SK-N-SH (cell line): Measurements from ENCODE around the gene CD24. TPM values are rescaled to one million over a fixed set of nuclear protein-coding genes. Genes with fewer than 3 reads are reported as not detected.

ENCODE experiments used
- CTCF ChIA-PET: fragments of 300-600, 350-600 bp; formaldehyde crosslinking; extraction: SDS; loops from one replicate; lab custom pipeline; 2021; lab: Yijun Ruan, JAX
- POLR2A ChIA-PET: fragments of 350-600 bp; sonication (Branson Sonifier 250); formaldehyde crosslinking; extraction: SDS; loops from one replicate; lab custom pipeline; 2020; ENCODE audit warnings: antibody characterized with exemption, inconsistent platforms; lab: Yijun Ruan, JAX
- DNase-seq: peaks from one replicate; pipeline ENCODE4 v3.0.0; 2012
- H2AFZ ChIP-seq: fragments of 200-600 bp; sonication (generic); 2 replicates; pipeline ENCODE4 v1.8.1; 2016; ENCODE audit warnings: antibody characterized with exemption, mild to moderate bottlenecking, low read depth
- H3F3A ChIP-seq: fragments of 200-600 bp; sonication (generic); replicated peaks from 2 replicates; pipeline ENCODE3; 2016; ENCODE audit warnings: antibody characterized with exemption, mild to moderate bottlenecking; ENCODE audit not compliant: insufficient read depth
- H3K27ac ChIP-seq, 2 experiments: fragments of 200-500 bp in 1 of 2; fragments of 200-600 bp in 1 of 2; sonication (Bioruptor generic) in 1 of 2; sonication (generic), shearing (Covaris generic) in 1 of 2; 2 replicates each; pipeline versions ENCODE4 v1.5.1 to v1.6.1; 2014 to 2016; ENCODE audit warnings: low read depth in 2 of 2, inconsistent platforms in 1 of 2, low read length in 1 of 2, mild to moderate bottlenecking in 1 of 2, mixed read lengths in 1 of 2
- H3K27me3 ChIP-seq: fragments of 200-600 bp; sonication (generic), shearing (Covaris generic); 2 replicates; pipeline ENCODE4 v1.6.1; 2016; ENCODE audit warnings: mixed run types; ENCODE audit not compliant: insufficient read depth
- H3K36me3 ChIP-seq, 2 experiments: fragments of 200-500 bp in 1 of 2; fragments of 200-600 bp in 1 of 2; sonication (Bioruptor generic) in 1 of 2; sonication (generic) in 1 of 2; replicated peaks in 1 of 2; 2 replicates each; pipeline versions ENCODE3 to v1.5.1; 2014 to 2016; ENCODE audit warnings: low read length in 1 of 2, mild to moderate bottlenecking in 1 of 2; ENCODE audit not compliant: insufficient read depth in 2 of 2, control insufficient read depth in 1 of 2
- H3K4me1 ChIP-seq, 2 experiments: fragments of 200-500 bp in 1 of 2; fragments of 200-600 bp in 1 of 2; sonication (Bioruptor generic) in 1 of 2; sonication (generic), shearing (Covaris generic) in 1 of 2; 2 replicates each; pipeline versions ENCODE4 v1.5.1 to v1.6.1; 2014 to 2016; ENCODE audit warnings: low read depth in 1 of 2, low read length in 1 of 2, mixed run types in 1 of 2; ENCODE audit not compliant: insufficient read depth in 2 of 2, control insufficient read depth in 1 of 2
- H3K4me2 ChIP-seq: fragments of 200-600 bp; sonication (generic), shearing (Covaris generic); 2 replicates; pipeline ENCODE4 v1.6.1; 2017; ENCODE audit warnings: mixed run types
- H3K4me3 ChIP-seq, 2 experiments: fragments of 200-500 bp in 1 of 2; fragments of 200-600 bp in 1 of 2; sonication (Bioruptor generic) in 1 of 2; sonication (generic), shearing (Covaris generic) in 1 of 2; 2 replicates each; pipeline versions ENCODE4 v1.5.1 to v1.8.1; 2014 to 2016; ENCODE audit warnings: low read depth in 2 of 2, inconsistent platforms in 1 of 2, low read length in 1 of 2, mild to moderate bottlenecking in 1 of 2, mixed read lengths in 1 of 2, moderate library complexity in 1 of 2
- H3K79me2 ChIP-seq: fragments of 200-600 bp; sonication (generic); 2 replicates; pipeline ENCODE4 v1.8.1; 2017; ENCODE audit warnings: mild to moderate bottlenecking; ENCODE audit not compliant: insufficient read depth
- H3K9ac ChIP-seq: fragments of 200-600 bp; sonication (generic); 2 replicates; pipeline ENCODE4 v1.6.1; 2017; ENCODE audit warnings: mixed run types
- H3K9me2 ChIP-seq: fragments of 200-600 bp; sonication (generic); 2 replicates; pipeline ENCODE4 v1.6.1; 2017; ENCODE audit warnings: mixed run types
- H3K9me3 ChIP-seq: fragments of 200-600 bp; sonication (generic); 2 replicates; pipeline ENCODE4 v1.6.1; 2017; ENCODE audit warnings: mixed run types, mild to moderate bottlenecking, moderate library complexity
- H4K20me1 ChIP-seq: fragments of 200-600 bp; sonication (generic); 2 replicates; pipeline ENCODE4 v1.6.1; 2017; ENCODE audit warnings: mild to moderate bottlenecking, mixed run types; ENCODE audit not compliant: insufficient read depth
- CHD2 ChIP-seq: fragments of 150-350 bp; IDR thresholded peaks from 2 replicates; pipeline ENCODE4 v1.6.1; 2018; ENCODE audit warnings: low read length; ENCODE audit not compliant: partially characterized antibody
- ELF1 ChIP-seq: IDR thresholded peaks from 2 replicates; pipeline ENCODE4 v1.4.0; 2012
- EZH2phosphoT487 ChIP-seq: fragments of 200-600 bp; sonication (generic); IDR thresholded peaks from 2 replicates; pipeline ENCODE4 v1.6.1; 2017; ENCODE audit warnings: low read depth, mixed run types, mild to moderate bottlenecking, antibody characterized with exemption, moderate library complexity, borderline replicate concordance
- FOXJ3 ChIP-seq: sonication (generic); formaldehyde crosslinking; IDR thresholded peaks from 2 replicates; pipeline ENCODE4 v1.5.1; 2020; ENCODE audit warnings: mild to moderate bottlenecking, missing genetic modification reagents
- FOXM1 ChIP-seq: IDR thresholded peaks from 2 replicates; pipeline ENCODE4 v1.4.0; 2012; ENCODE audit warnings: low read depth, mild to moderate bottlenecking
- GATA2 ChIP-seq: sonication (generic); formaldehyde crosslinking; IDR thresholded peaks from 2 replicates; pipeline ENCODE4 v1.5.0; 2020; ENCODE audit warnings: mild to moderate bottlenecking, missing genetic modification reagents
- RFX5 ChIP-seq: IDR thresholded peaks from 2 replicates; pipeline ENCODE4 v1.6.1; 2012; ENCODE audit warnings: mild to moderate bottlenecking, improper control_type of control experiment, low read length
- TCF12 ChIP-seq: IDR thresholded peaks from 2 replicates; pipeline ENCODE4 v1.4.0; 2012
- TEAD4 ChIP-seq: IDR thresholded peaks from 2 replicates; pipeline ENCODE4 v1.4.0; 2012; ENCODE audit warnings: mild to moderate bottlenecking, borderline replicate concordance; ENCODE audit not compliant: insufficient read depth
- YY1 ChIP-seq: IDR thresholded peaks from 2 replicates; pipeline ENCODE4 v1.4.0; 2012; ENCODE audit warnings: low read depth, mild to moderate bottlenecking
- WGBS: methylation state at CpG from one replicate; pipeline ENCODE4 v1.1.6; 2017; ENCODE audit warnings: low lambda C conversion rate; 5-methylcytosine and 5-hydroxymethylcytosine counted together
- polyA plus RNA-seq, 3 experiments: library from polyadenylated mRNA; depleted of rRNA; stranded (reverse); fragments of >200 nt; gene quantifications; 2 replicates each; pipeline ENCODE4 v1.2.3, GENCODE V29; 2012
- TF ChIP-seq, protein P1 (sequence below): IDR thresholded peaks from 2 replicates; pipeline ENCODE4 v1.4.0; 2012; ENCODE audit warnings: low read depth, borderline replicate concordance
- TF ChIP-seq, protein P2 (sequence below): fragments of 200-600 bp; sonication (generic); IDR thresholded peaks from 2 replicates; pipeline ENCODE4 v1.6.1; 2017; ENCODE audit warnings: antibody characterized with exemption, mild to moderate bottlenecking, moderate library complexity
- TF ChIP-seq, protein P3 (sequence below): IDR thresholded peaks from 2 replicates; pipeline ENCODE4 v1.6.1; 2012; ENCODE audit warnings: mild to moderate bottlenecking, low read depth, low read length, moderate library complexity
- TF ChIP-seq, protein P4 (sequence below): IDR thresholded peaks from 2 replicates; pipeline ENCODE4; 2012
- TF ChIP-seq, protein P5 (sequence below): IDR thresholded peaks from 2 replicates; pipeline ENCODE4 v1.4.0; 2012; ENCODE audit warnings: low read depth

CD24 gene
- polyA plus RNA-seq, 1 of the 3 experiments (the other 2 are of a cell fraction) = 1.9 TPM

DNA sequence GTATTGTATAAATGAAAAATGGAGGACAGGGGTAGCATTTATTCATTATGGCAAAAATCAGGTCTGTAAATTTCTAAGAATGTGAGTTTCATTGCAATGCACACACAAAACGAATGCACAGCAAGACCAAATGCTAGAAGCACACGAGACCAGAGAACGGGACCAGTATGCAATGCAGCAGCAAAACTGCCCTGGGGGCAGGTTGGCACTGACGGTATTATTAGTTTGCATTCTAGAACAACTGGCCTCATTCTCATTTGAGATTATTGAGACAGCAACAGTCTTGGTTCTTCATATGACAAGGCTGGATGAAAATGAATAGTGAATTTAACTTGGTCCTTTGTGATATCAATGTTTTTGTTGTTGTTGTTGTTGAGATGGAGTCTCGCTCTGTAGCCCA is 44.5 kb upstream of the CD24 start:
- no peaks in the 10 kb centered on the region for H3K27me3 ChIP-seq
- no peak overlapping the region for H3K9ac ChIP-seq
- H3K9me2 ChIP-seq = no peaks in the 10 kb centered on the region
- no peak overlapping the region for H3K4me2 ChIP-seq
- H3K36me3 ChIP-seq = no peaks in the 10 kb centered on the region
- H2AFZ ChIP-seq = no peak overlapping the region
- no peaks in the 10 kb centered on the region for H3K79me2 ChIP-seq
- no peaks in the 10 kb centered on the region for H3K9me3 ChIP-seq
- POLR2A ChIA-PET = no interaction called here
- no peak overlapping the region for H3K27ac ChIP-seq
- TF ChIP-seq YY1 = no peak
- TF ChIP-seq, protein P1, sequence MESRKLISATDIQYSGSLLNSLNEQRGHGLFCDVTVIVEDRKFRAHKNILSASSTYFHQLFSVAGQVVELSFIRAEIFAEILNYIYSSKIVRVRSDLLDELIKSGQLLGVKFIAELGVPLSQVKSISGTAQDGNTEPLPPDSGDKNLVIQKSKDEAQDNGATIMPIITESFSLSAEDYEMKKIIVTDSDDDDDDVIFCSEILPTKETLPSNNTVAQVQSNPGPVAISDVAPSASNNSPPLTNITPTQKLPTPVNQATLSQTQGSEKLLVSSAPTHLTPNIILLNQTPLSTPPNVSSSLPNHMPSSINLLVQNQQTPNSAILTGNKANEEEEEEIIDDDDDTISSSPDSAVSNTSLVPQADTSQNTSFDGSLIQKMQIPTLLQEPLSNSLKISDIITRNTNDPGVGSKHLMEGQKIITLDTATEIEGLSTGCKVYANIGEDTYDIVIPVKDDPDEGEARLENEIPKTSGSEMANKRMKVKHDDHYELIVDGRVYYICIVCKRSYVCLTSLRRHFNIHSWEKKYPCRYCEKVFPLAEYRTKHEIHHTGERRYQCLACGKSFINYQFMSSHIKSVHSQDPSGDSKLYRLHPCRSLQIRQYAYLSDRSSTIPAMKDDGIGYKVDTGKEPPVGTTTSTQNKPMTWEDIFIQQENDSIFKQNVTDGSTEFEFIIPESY = no peak
- no peak for TF ChIP-seq CHD2
- TF ChIP-seq, protein P2, sequence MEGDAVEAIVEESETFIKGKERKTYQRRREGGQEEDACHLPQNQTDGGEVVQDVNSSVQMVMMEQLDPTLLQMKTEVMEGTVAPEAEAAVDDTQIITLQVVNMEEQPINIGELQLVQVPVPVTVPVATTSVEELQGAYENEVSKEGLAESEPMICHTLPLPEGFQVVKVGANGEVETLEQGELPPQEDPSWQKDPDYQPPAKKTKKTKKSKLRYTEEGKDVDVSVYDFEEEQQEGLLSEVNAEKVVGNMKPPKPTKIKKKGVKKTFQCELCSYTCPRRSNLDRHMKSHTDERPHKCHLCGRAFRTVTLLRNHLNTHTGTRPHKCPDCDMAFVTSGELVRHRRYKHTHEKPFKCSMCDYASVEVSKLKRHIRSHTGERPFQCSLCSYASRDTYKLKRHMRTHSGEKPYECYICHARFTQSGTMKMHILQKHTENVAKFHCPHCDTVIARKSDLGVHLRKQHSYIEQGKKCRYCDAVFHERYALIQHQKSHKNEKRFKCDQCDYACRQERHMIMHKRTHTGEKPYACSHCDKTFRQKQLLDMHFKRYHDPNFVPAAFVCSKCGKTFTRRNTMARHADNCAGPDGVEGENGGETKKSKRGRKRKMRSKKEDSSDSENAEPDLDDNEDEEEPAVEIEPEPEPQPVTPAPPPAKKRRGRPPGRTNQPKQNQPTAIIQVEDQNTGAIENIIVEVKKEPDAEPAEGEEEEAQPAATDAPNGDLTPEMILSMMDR = no peak
- TF ChIP-seq, protein P3, sequence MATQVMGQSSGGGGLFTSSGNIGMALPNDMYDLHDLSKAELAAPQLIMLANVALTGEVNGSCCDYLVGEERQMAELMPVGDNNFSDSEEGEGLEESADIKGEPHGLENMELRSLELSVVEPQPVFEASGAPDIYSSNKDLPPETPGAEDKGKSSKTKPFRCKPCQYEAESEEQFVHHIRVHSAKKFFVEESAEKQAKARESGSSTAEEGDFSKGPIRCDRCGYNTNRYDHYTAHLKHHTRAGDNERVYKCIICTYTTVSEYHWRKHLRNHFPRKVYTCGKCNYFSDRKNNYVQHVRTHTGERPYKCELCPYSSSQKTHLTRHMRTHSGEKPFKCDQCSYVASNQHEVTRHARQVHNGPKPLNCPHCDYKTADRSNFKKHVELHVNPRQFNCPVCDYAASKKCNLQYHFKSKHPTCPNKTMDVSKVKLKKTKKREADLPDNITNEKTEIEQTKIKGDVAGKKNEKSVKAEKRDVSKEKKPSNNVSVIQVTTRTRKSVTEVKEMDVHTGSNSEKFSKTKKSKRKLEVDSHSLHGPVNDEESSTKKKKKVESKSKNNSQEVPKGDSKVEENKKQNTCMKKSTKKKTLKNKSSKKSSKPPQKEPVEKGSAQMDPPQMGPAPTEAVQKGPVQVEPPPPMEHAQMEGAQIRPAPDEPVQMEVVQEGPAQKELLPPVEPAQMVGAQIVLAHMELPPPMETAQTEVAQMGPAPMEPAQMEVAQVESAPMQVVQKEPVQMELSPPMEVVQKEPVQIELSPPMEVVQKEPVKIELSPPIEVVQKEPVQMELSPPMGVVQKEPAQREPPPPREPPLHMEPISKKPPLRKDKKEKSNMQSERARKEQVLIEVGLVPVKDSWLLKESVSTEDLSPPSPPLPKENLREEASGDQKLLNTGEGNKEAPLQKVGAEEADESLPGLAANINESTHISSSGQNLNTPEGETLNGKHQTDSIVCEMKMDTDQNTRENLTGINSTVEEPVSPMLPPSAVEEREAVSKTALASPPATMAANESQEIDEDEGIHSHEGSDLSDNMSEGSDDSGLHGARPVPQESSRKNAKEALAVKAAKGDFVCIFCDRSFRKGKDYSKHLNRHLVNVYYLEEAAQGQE = no peak
- TF ChIP-seq ELF1 = no peak
- TF ChIP-seq, protein P4, sequence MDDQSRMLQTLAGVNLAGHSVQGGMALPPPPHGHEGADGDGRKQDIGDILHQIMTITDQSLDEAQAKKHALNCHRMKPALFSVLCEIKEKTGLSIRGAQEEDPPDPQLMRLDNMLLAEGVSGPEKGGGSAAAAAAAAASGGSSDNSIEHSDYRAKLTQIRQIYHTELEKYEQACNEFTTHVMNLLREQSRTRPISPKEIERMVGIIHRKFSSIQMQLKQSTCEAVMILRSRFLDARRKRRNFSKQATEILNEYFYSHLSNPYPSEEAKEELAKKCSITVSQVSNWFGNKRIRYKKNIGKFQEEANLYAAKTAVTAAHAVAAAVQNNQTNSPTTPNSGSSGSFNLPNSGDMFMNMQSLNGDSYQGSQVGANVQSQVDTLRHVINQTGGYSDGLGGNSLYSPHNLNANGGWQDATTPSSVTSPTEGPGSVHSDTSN = no peak
- no peak for TF ChIP-seq FOXM1
- TF ChIP-seq, protein P5, sequence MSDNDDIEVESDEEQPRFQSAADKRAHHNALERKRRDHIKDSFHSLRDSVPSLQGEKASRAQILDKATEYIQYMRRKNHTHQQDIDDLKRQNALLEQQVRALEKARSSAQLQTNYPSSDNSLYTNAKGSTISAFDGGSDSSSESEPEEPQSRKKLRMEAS = no peak
- TF ChIP-seq TCF12 = no peak
- TF ChIP-seq RFX5 = no peak
- no peak for TF ChIP-seq TEAD4
- no peak for TF ChIP-seq EZH2phosphoT487
- no peak for TF ChIP-seq FOXJ3 (CRISPR knock-in tag)
- TF ChIP-seq GATA2 (CRISPR knock-in tag) = no peak
- no peak for DNase-seq
- no peaks in the 10 kb centered on the region for H4K20me1 ChIP-seq
- no peaks in the 10 kb centered on the region for H3K4me1 ChIP-seq
- WGBS = 78% methylated on average over 5 of the region's 5 CpGs
- CTCF ChIA-PET = interaction anchor here (1.3 kb wide), 1 partner anchor 95 kb away, joined by 4 read pairs; no protein-coding TSS in a partner anchor
- H3K4me3 ChIP-seq = no peak overlapping the region
- no peaks in the 10 kb centered on the region for H3F3A ChIP-seq
